ENCODE data around the gene CDC45. TPM values are rescaled to one million over a fixed set of nuclear protein-coding genes. Genes with fewer than 3 reads are reported as not detected.

Gene CDC45
- total RNA-seq, 1 donor from 2014 or later = 3.1 TPM

DNA sequence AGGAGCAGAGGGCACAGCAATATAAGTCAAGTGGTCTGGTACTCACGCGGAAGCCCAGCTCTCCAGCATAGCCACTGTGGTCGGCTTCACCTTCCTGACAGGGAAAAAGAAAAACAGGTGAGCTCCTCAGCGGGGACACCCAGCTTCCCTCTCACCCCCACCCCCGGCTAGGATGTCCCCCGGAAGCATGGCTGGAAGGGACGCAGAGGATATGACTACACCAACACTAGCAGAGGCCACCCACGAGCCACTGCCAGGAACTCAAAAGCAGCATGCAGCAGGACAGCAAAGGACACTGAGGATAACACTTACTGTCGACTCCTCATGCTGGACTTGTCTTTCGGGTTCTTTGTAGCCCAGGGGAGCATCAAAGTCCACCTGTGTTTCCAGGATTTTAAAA, 23.2 kb upstream of the CDC45 start:
- H3K36me3 ChIP-seq (ENCODE audit: control insufficient read depth in 3 of 3, insufficient read depth in 3 of 3, low read length in 3 of 3) = peaks cover 64 to 77% (median 64%) of the 10 kb centered on the region in 3 donors
- H3K27ac ChIP-seq (ENCODE audit: low read depth, low read length) = no peak overlapping the region
- H3K9me3 ChIP-seq (ENCODE audit: control insufficient read depth in 3 of 3, low read length in 3 of 3) = no peaks in the 10 kb centered on the region

GRCh38 chr22:19457828-19458428, 21.8 kb upstream of the CDC45 start:
- Histone ChIP-seq H3K9me3 (ENCODE audit: control insufficient read depth in 3 of 3, low read length in 3 of 3) (no peaks in the 10 kb centered on the region), H3K27me3 (ENCODE audit: control insufficient read depth in 3 of 3, insufficient read depth in 3 of 3, low read length in 3 of 3) (no peaks in the 10 kb centered on the region), H3K27ac (ENCODE audit: low read depth, low read length) (no peak overlapping the region), H3K36me3 (ENCODE audit: control insufficient read depth in 3 of 3, insufficient read depth in 3 of 3, low read length in 3 of 3) (peaks cover 57 to 77% (median 60%) of the 10 kb centered on the region in 3 donors), H3K4me3 (ENCODE audit: low read length in 3 of 3) (no peak overlapping the region), H3K9ac (ENCODE audit: low read depth in 1 of 3, low read length in 3 of 3) (no peak overlapping the region), H3K4me1 (ENCODE audit: control insufficient read depth in 3 of 3, insufficient read depth in 3 of 3, low read length in 3 of 3) (no peaks in the 10 kb centered on the region)

More for the DNA sequence above, 23.2 kb upstream of the CDC45 start:
- Histone ChIP-seq H3K4me3 (ENCODE audit: low read length in 3 of 3) (no peak overlapping the region), H3K9ac (ENCODE audit: low read depth in 1 of 3, low read length in 3 of 3) (no peak overlapping the region), H3K27me3 (ENCODE audit: control insufficient read depth in 3 of 3, insufficient read depth in 3 of 3, low read length in 3 of 3) (no peaks in the 10 kb centered on the region), H3K4me1 (ENCODE audit: control insufficient read depth in 3 of 3, insufficient read depth in 3 of 3, low read length in 3 of 3) (no peaks in the 10 kb centered on the region)

DNA sequence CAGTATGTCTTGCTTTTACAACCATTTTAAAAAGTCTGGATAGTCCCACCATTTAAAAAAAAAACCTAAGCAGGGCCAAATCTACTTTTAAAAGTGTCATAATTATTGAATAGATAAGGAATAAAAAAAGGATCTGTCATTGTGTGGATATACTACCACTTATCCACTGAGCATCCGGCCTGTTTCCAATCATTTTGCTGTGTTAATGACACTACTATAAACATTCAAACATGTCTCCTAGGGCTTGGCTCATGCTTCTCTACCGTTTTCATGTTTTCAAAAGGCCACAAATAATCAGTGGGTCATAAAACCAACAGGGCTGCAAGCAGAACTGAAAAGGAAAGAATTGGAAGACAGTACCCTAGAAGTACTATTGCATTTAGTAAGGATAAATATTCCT, 19.7 kb upstream of the CDC45 start:
- H3K4me1 ChIP-seq (ENCODE audit: control insufficient read depth in 3 of 3, insufficient read depth in 3 of 3, low read length in 3 of 3) = no peaks in the 10 kb centered on the region
- H3K27me3 ChIP-seq (ENCODE audit: control insufficient read depth in 3 of 3, insufficient read depth in 3 of 3, low read length in 3 of 3) = no peaks in the 10 kb centered on the region
- H3K36me3 ChIP-seq (ENCODE audit: control insufficient read depth in 3 of 3, insufficient read depth in 3 of 3, low read length in 3 of 3) = peaks cover 50 to 75% (median 59%) of the 10 kb centered on the region in 3 donors
- H3K27ac ChIP-seq (ENCODE audit: low read depth, low read length) = no peak overlapping the region
- H3K9me3 ChIP-seq (ENCODE audit: control insufficient read depth in 3 of 3, low read length in 3 of 3) = no peaks in the 10 kb centered on the region
- no peak overlapping the region for H3K9ac ChIP-seq (ENCODE audit: low read depth in 1 of 3, low read length in 3 of 3)
- H3K4me3 ChIP-seq (ENCODE audit: low read length in 3 of 3) = no peak overlapping the region

DNA sequence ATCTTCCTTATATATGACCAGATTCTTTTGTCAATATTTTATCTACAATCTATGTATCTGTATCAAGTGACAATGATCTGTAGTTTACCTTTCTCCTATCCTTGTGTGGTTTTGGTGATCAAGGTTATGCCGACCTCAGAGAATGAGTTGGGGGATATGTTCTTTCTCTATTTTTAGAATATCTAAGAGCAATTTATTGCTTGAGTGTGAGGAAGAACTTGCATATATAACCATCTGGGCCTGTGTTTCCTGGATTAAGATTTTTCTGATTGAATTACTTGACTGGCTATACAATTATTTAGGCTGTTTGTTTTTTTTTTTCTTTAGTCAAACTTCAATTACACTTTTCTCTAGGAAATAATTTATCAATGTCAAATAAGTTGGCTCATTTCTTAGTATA, 18.2 kb upstream of the CDC45 start:
- H3K27ac ChIP-seq (ENCODE audit: low read depth, low read length) = no peak overlapping the region
- peaks cover 45 to 75% (median 57%) of the 10 kb centered on the region in 3 donors for H3K36me3 ChIP-seq (ENCODE audit: control insufficient read depth in 3 of 3, insufficient read depth in 3 of 3, low read length in 3 of 3)
- H3K9me3 ChIP-seq (ENCODE audit: control insufficient read depth in 3 of 3, low read length in 3 of 3) = no peaks in the 10 kb centered on the region
- no peaks in the 10 kb centered on the region for H3K27me3 ChIP-seq (ENCODE audit: control insufficient read depth in 3 of 3, insufficient read depth in 3 of 3, low read length in 3 of 3)
- no peaks in the 10 kb centered on the region for H3K4me1 ChIP-seq (ENCODE audit: control insufficient read depth in 3 of 3, insufficient read depth in 3 of 3, low read length in 3 of 3)
- no peak overlapping the region for H3K9ac ChIP-seq (ENCODE audit: low read depth in 1 of 3, low read length in 3 of 3)
- no peak overlapping the region for H3K4me3 ChIP-seq (ENCODE audit: low read length in 3 of 3)

DNA sequence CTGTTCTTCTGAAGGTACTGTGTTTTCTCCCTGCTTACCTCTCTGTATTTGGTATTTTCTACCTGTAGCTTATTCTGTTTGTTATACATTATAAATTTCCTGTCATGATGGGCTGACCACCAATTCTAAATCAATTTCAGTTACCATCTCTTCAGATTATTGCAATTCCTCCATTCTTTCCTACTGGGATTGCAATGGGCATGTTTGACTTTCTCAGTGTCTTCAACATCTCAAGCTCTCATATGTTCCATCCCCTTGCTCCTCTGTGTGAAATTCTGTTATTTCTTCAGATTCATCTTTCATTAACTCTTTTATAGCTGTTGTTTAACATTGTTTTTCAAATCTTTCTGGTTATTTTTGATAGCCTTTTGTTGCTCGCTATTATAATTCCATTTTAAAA, 16.7 kb upstream of the CDC45 start:
- Histone ChIP-seq H3K4me1 (ENCODE audit: control insufficient read depth in 3 of 3, insufficient read depth in 3 of 3, low read length in 3 of 3) (no peaks in the 10 kb centered on the region), H3K36me3 (ENCODE audit: control insufficient read depth in 3 of 3, insufficient read depth in 3 of 3, low read length in 3 of 3) (peaks cover 47 to 76% (median 59%) of the 10 kb centered on the region in 3 donors), H3K9ac (ENCODE audit: low read depth in 1 of 3, low read length in 3 of 3) (no peak overlapping the region)

DNA sequence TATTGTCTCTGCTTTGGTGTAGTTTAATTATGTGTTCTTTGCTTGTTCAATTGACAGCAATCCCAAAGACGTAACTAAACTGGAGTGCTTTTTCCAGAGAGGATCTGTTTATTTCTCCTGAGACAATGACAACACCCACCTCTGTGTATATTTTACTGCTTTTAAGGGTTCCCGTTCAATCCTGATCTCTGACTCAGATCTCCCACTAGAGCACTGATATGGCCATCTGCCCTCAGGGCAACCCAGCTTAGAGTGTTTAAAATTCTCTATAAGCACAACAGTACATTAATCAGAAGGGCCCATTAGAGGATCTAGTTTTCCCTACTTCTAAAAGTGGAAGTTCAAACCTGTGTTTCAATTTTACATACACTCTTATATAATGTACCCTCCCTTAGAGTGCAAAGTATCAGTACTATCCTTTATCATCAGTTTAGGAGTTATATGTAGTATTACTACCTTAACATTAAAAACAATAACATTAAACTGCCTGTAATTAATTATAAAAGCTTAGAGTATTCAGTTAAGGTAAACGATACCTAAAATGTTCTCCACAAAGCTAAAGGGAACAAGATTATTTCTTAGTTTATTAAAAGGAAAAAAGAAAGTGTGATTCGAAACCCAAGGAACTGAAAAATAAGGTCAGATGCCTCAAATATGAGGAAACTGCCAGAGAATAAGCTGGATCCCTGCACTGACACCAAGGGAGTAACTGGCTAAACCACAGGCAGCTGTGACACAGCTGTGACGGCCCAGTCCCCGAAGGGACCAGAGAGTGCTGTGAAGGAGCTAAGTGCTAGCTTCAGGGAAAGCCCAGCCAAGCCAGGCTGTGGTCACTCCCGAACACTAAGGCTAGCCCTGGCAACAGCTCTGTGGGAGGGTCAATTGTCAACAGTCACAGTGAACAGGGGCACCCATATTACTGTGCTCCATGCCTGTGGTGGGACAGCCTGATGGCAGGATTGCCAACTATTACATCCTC, 15.9 kb upstream of the CDC45 start:
- no peak overlapping the region for H3K27ac ChIP-seq (ENCODE audit: low read depth, low read length)
- no peak overlapping the region for H3K4me3 ChIP-seq (ENCODE audit: low read length in 3 of 3)
- no peaks in the 10 kb centered on the region for H3K27me3 ChIP-seq (ENCODE audit: control insufficient read depth in 3 of 3, insufficient read depth in 3 of 3, low read length in 3 of 3)
- H3K9ac ChIP-seq (ENCODE audit: low read depth in 1 of 3, low read length in 3 of 3) = no peak overlapping the region
- H3K4me1 ChIP-seq (ENCODE audit: control insufficient read depth in 3 of 3, insufficient read depth in 3 of 3, low read length in 3 of 3) = no peaks in the 10 kb centered on the region
- H3K36me3 ChIP-seq (ENCODE audit: control insufficient read depth in 3 of 3, insufficient read depth in 3 of 3, low read length in 3 of 3) = peaks cover 53 to 78% (median 65%) of the 10 kb centered on the region in 3 donors
- H3K9me3 ChIP-seq (ENCODE audit: control insufficient read depth in 3 of 3, low read length in 3 of 3) = no peaks in the 10 kb centered on the region

More for the DNA sequence above, 16.7 kb upstream of the CDC45 start:
- no peak overlapping the region for H3K27ac ChIP-seq (ENCODE audit: low read depth, low read length)
- no peaks in the 10 kb centered on the region for H3K9me3 ChIP-seq (ENCODE audit: control insufficient read depth in 3 of 3, low read length in 3 of 3)
- H3K27me3 ChIP-seq (ENCODE audit: control insufficient read depth in 3 of 3, insufficient read depth in 3 of 3, low read length in 3 of 3) = no peaks in the 10 kb centered on the region
- H3K4me3 ChIP-seq (ENCODE audit: low read length in 3 of 3) = no peak overlapping the region

- no peak overlapping the region for H3K4me3 ChIP-seq (ENCODE audit: low read length in 3 of 3)
- peaks cover 57 to 81% (median 72%) of the 10 kb centered on the region in 3 donors for H3K36me3 ChIP-seq (ENCODE audit: control insufficient read depth in 3 of 3, insufficient read depth in 3 of 3, low read length in 3 of 3)
These were observed 15.2 kb upstream of the CDC45 start for GRCh38 chr22:19464546-19464945.

DNA sequence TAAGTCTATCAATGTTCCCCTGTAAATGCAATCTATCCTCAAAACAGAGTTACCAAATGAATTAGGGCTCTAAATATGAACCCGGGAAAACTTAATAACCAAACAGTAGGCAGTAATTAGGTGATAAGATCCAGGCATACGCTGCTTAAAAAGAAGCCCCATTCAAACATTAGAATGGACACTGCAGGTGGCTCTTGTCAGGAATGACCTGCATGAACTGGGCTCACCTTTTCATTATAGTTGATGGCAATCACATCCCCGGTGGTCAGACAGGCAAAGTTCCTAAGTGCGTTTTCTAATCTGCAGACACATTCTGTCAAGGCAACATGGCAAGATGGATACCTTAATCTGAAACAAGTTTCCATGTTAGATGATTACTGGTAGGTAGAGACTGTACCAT, 14.7 kb upstream of the CDC45 start:
- H3K9ac ChIP-seq (ENCODE audit: low read depth in 1 of 3, low read length in 3 of 3) = peak overlapping the region in 1 of 3 donors; percentile 16
- no peaks in the 10 kb centered on the region for H3K9me3 ChIP-seq (ENCODE audit: control insufficient read depth in 3 of 3, low read length in 3 of 3)
- H3K27me3 ChIP-seq (ENCODE audit: control insufficient read depth in 3 of 3, insufficient read depth in 3 of 3, low read length in 3 of 3) = no peaks in the 10 kb centered on the region
- H3K27ac ChIP-seq (ENCODE audit: low read depth, low read length) = no peak overlapping the region
- H3K4me1 ChIP-seq (ENCODE audit: control insufficient read depth in 3 of 3, insufficient read depth in 3 of 3, low read length in 3 of 3) = no peaks in the 10 kb centered on the region
- H3K4me3 ChIP-seq (ENCODE audit: low read length in 3 of 3) = no peak overlapping the region
- peaks cover 62 to 85% (median 77%) of the 10 kb centered on the region in 3 donors for H3K36me3 ChIP-seq (ENCODE audit: control insufficient read depth in 3 of 3, insufficient read depth in 3 of 3, low read length in 3 of 3)

More at GRCh38 chr22:19464546-19464945, 15.2 kb upstream of the CDC45 start:
- Histone ChIP-seq H3K27ac (ENCODE audit: low read depth, low read length) (no peak overlapping the region), H3K9me3 (ENCODE audit: control insufficient read depth in 3 of 3, low read length in 3 of 3) (no peaks in the 10 kb centered on the region), H3K4me1 (ENCODE audit: control insufficient read depth in 3 of 3, insufficient read depth in 3 of 3, low read length in 3 of 3) (no peaks in the 10 kb centered on the region), H3K27me3 (ENCODE audit: control insufficient read depth in 3 of 3, insufficient read depth in 3 of 3, low read length in 3 of 3) (no peaks in the 10 kb centered on the region), H3K9ac (ENCODE audit: low read depth in 1 of 3, low read length in 3 of 3) (no peak overlapping the region)

DNA sequence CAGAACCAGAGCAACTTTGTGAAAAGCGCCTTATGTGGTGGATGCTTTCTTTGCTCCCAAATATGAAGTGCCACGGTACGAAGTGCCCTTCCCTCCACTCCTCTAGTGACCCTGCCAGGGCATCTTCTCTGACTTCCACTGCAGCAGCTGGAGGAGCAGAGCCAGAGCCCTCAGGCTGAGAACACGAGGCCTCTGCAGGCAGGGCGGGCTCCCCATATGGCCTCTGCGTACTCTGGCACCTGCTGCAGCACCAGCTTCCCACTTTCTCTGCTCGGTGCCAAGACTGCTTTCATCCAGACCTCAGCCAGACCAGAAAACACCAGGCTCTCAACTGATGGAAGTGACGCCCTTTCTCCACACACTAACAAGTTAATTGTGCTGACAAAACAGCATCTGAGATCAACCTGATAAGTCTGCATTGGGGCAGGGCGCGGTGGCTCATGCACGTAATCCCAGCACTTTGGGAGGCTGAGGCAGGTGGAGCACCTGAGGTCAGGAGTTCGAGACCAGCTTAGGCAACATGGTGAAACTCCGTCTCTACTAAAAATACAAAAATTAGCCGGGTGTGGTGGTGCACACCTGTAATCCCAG, 13.5 kb upstream of the CDC45 start:
- Histone ChIP-seq H3K4me1 (ENCODE audit: control insufficient read depth in 3 of 3, insufficient read depth in 3 of 3, low read length in 3 of 3) (no peaks in the 10 kb centered on the region), H3K27me3 (ENCODE audit: control insufficient read depth in 3 of 3, insufficient read depth in 3 of 3, low read length in 3 of 3) (no peaks in the 10 kb centered on the region), H3K27ac (ENCODE audit: low read depth, low read length) (no peak overlapping the region), H3K36me3 (ENCODE audit: control insufficient read depth in 3 of 3, insufficient read depth in 3 of 3, low read length in 3 of 3) (peaks cover 67 to 87% (median 81%) of the 10 kb centered on the region in 3 donors), H3K4me3 (ENCODE audit: low read length in 3 of 3) (no peak overlapping the region), H3K9me3 (ENCODE audit: control insufficient read depth in 3 of 3, low read length in 3 of 3) (no peaks in the 10 kb centered on the region), H3K9ac (ENCODE audit: low read depth in 1 of 3, low read length in 3 of 3) (no peak overlapping the region)
